Sigmoid colon (tissue), 4 donors: ENCODE results near the gene CENPF.

Experiments used
- CTCF ChIP-seq, 4 experiments: fragments of 450-650 bp in 3 of 4; fragments of 200-600 bp in 1 of 4; IDR thresholded peaks; one replicate each; pipeline ENCODE4 v1.5.1; 2016 to 2019; ENCODE audit warnings: antibody characterized with exemption in 4 of 4, mild to moderate bottlenecking in 3 of 4, moderate library complexity in 2 of 4
- POLR2AphosphoS5 ChIP-seq, 4 donors: sonication (generic); formaldehyde crosslinking; IDR thresholded peaks; one replicate each; pipeline ENCODE4 v1.6.1; 2017; ENCODE audit warnings: antibody characterized with exemption in 4 of 4

GRCh38 chr1:214634267-214634666 is 31.3 kb downstream of the CENPF start:
- no peak for TF ChIP-seq POLR2AphosphoS5 (IDR thresholded peaks at IDR 0.05)
- TF ChIP-seq CTCF (IDR thresholded peaks at IDR 0.05), result no peak
